ENCODE data around the gene NLGN1.

- TF ChIP-seq CTCF (IDR thresholded peaks at IDR 0.05; ENCODE audit: low read depth, low read length) (peak; percentile 26), MYC (IDR thresholded peaks at IDR 0.05; ENCODE audit: low read depth, low read length) (no peak), POLR2A (IDR thresholded peaks at IDR 0.05; ENCODE audit: extremely low read depth, insufficient read length) (no peak)
These were observed 727.8 kb downstream of the NLGN1 start for GRCh38 chr3:174125267-174125824.

Measured in NB4 (cell line).